H9 (cell line): ENCODE measurements around the gene PLCB1. TPM values are rescaled to one million over a fixed set of nuclear protein-coding genes. Genes with fewer than 3 reads are reported as not detected.

Source experiments
- DNase-seq: peaks from one replicate; pipeline ENCODE4 v3.0.0-alpha.2; 2017
- H2AFZ ChIP-seq: one replicate; pipeline ENCODE4 v1.6.1; 2013; ENCODE audit warnings: mild to moderate bottlenecking, low read length, control low read depth, moderate library complexity
- H2AK5ac ChIP-seq: 2 replicates; pipeline ENCODE4 v1.6.1; 2013; ENCODE audit warnings: low read length, control low read depth, mixed read lengths; ENCODE audit not compliant: insufficient read length
- H2BK120ac ChIP-seq: one replicate; pipeline ENCODE4 v1.6.1; 2013; ENCODE audit warnings: low read depth, mild to moderate bottlenecking, low read length, control low read depth, inconsistent platforms; ENCODE audit not compliant: poor library complexity, severe bottlenecking
- H2BK12ac ChIP-seq: 2 replicates; pipeline ENCODE4 v1.6.1; 2013; ENCODE audit warnings: low read length, control low read depth, mixed read lengths, low read depth; ENCODE audit not compliant: insufficient read length
- H2BK15ac ChIP-seq: 2 replicates; pipeline ENCODE4 v1.6.1; 2013; ENCODE audit warnings: low read depth, low read length, control low read depth
- H2BK20ac ChIP-seq: one replicate; pipeline ENCODE4 v1.6.1; 2013; ENCODE audit warnings: low read depth, mild to moderate bottlenecking, low read length, control low read depth, inconsistent platforms; ENCODE audit not compliant: poor library complexity, severe bottlenecking
- H2BK5ac ChIP-seq: 2 replicates; pipeline ENCODE4 v1.6.1; 2013; ENCODE audit warnings: low read length, control low read depth, mixed read lengths; ENCODE audit not compliant: insufficient read length
- H3K14ac ChIP-seq: 2 replicates; pipeline ENCODE4 v1.6.1; 2013; ENCODE audit warnings: low read length, control low read depth; ENCODE audit not compliant: insufficient read depth
- H3K18ac ChIP-seq: 2 replicates; pipeline ENCODE4 v1.6.1; 2013; ENCODE audit warnings: low read depth, mild to moderate bottlenecking, mixed read lengths, low read length, control low read depth; ENCODE audit not compliant: insufficient read length
- H3K23ac ChIP-seq: 2 replicates; pipeline ENCODE4 v1.6.1; 2013; ENCODE audit warnings: low read length, control low read depth, mixed read lengths, low read depth; ENCODE audit not compliant: insufficient read length
- H3K23me2 ChIP-seq: 2 replicates; pipeline ENCODE4 v1.6.1; 2013; ENCODE audit warnings: low read depth, mild to moderate bottlenecking, mixed read lengths, low read length, control low read depth; ENCODE audit not compliant: insufficient read length, poor library complexity, severe bottlenecking
- H3K27ac ChIP-seq: 2 replicates; pipeline ENCODE4 v1.5.1; 2013; ENCODE audit warnings: low read length, control low read depth, mixed read lengths, low read depth; ENCODE audit not compliant: insufficient read length
- H3K27me3 ChIP-seq: 2 replicates; pipeline ENCODE4 v1.6.1; 2013; ENCODE audit warnings: low read length, control low read depth, inconsistent platforms; ENCODE audit not compliant: insufficient read depth
- H3K4ac ChIP-seq: 2 replicates; pipeline ENCODE4 v1.6.1; 2013; ENCODE audit warnings: low read depth, mild to moderate bottlenecking, control low read depth, inconsistent platforms, low read length, moderate library complexity
- H3K4me1 ChIP-seq: 2 replicates; pipeline ENCODE4 v1.6.1; 2013; ENCODE audit warnings: low read length, control low read depth, inconsistent platforms; ENCODE audit not compliant: insufficient read depth
- H3K4me2 ChIP-seq: 2 replicates; pipeline ENCODE4 v1.6.1; 2013; ENCODE audit warnings: low read length, control low read depth, mixed read lengths; ENCODE audit not compliant: insufficient read length, insufficient read depth
- H3K56ac ChIP-seq: 2 replicates; pipeline ENCODE4 v1.6.1; 2013; ENCODE audit warnings: low read depth, mild to moderate bottlenecking, mixed read lengths, low read length, control low read depth; ENCODE audit not compliant: insufficient read length
- H3K79me1 ChIP-seq: 2 replicates; pipeline ENCODE4 v1.6.1; 2013; ENCODE audit warnings: low read depth, mild to moderate bottlenecking, moderate library complexity, low read length, control low read depth, inconsistent platforms; ENCODE audit not compliant: insufficient read depth, poor library complexity, severe bottlenecking
- H3K79me2 ChIP-seq: 2 replicates; pipeline ENCODE4 v1.6.1; 2013; ENCODE audit warnings: low read length, control low read depth, inconsistent platforms; ENCODE audit not compliant: insufficient read depth
- H3K9ac ChIP-seq: 2 replicates; pipeline ENCODE4 v1.6.1; 2013; ENCODE audit warnings: low read length, control low read depth, mixed read lengths; ENCODE audit not compliant: insufficient read length; ENCODE audit errors: extremely low read depth
- H3K9me3 ChIP-seq: one replicate; pipeline ENCODE4 v1.6.1; 2013; ENCODE audit warnings: low read depth, low read length, inconsistent platforms; ENCODE audit not compliant: control insufficient read depth
- H3T11ph ChIP-seq: one replicate; pipeline ENCODE4 v1.6.1; 2013; ENCODE audit warnings: mild to moderate bottlenecking, low read length, control low read depth, inconsistent platforms
- H4K20me1 ChIP-seq: one replicate; pipeline ENCODE4 v1.6.1; 2013; ENCODE audit not compliant: control insufficient read depth, insufficient read length, insufficient read depth
- H4K5ac ChIP-seq: 2 replicates; pipeline ENCODE4 v1.6.1; 2013; ENCODE audit warnings: low read depth, mild to moderate bottlenecking, mixed read lengths, low read length, control low read depth; ENCODE audit not compliant: insufficient read length
- H4K8ac ChIP-seq: replicated peaks from 2 replicates; pipeline ENCODE4 v1.6.1; 2013; ENCODE audit warnings: low read length, control low read depth, mixed read lengths, low read depth; ENCODE audit not compliant: insufficient read length
- H4K91ac ChIP-seq: 2 replicates; pipeline ENCODE4 v1.6.1; 2013; ENCODE audit warnings: low read depth, mild to moderate bottlenecking, moderate library complexity, mixed read lengths, low read length, control low read depth; ENCODE audit not compliant: insufficient read length
- H3K27ac Mint-ChIP-seq, 3 experiments: 2 replicates in 2 of 3; 3 replicates in 1 of 3; pipeline ENCODE4 v1.8.0; 2020 to 2021; ENCODE audit warnings: mixed read lengths in 3 of 3, mild to moderate bottlenecking in 1 of 3, moderate library complexity in 1 of 3
- H3K27me3 Mint-ChIP-seq: 2 replicates; pipeline ENCODE4 v1.8.0; 2021; ENCODE audit warnings: low read depth, mild to moderate bottlenecking, moderate library complexity, mixed read lengths
- H3K36me3 Mint-ChIP-seq, 3 experiments: 2 replicates in 2 of 3; 3 replicates in 1 of 3; pipeline ENCODE4 v1.8.0; 2020 to 2021; ENCODE audit warnings: low read depth in 3 of 3, mixed read lengths in 3 of 3; ENCODE audit not compliant: insufficient read depth in 1 of 3
- H3K4me1 Mint-ChIP-seq, 2 experiments: 2 replicates each; pipeline ENCODE4 v1.8.0; 2020; ENCODE audit warnings: mixed read lengths in 2 of 2
- H3K4me3 Mint-ChIP-seq, 2 experiments: 2 replicates in 1 of 2; 3 replicates in 1 of 2; pipeline ENCODE4 v1.8.0; 2020 to 2021; ENCODE audit warnings: mild to moderate bottlenecking in 2 of 2, mixed read lengths in 2 of 2, moderate library complexity in 1 of 2
- H3K9me3 Mint-ChIP-seq, 2 experiments: 2 replicates in 1 of 2; 3 replicates in 1 of 2; pipeline ENCODE4 v1.8.0; 2020; ENCODE audit warnings: mild to moderate bottlenecking in 2 of 2, mixed read lengths in 2 of 2, moderate library complexity in 1 of 2
- CTCF ChIP-seq: fragments of 200-600 bp; sonication (generic); conservative IDR thresholded peaks from 3 replicates; pipeline ENCODE4 v1.8.0; 2021; ENCODE audit warnings: antibody characterized with exemption, mild to moderate bottlenecking
- WGBS: extraction: QIAGEN DNeasy Blood & Tissue Kit; methylation state at CpG from one replicate; pipeline ENCODE4 v1.1.7; 2013; ENCODE audit warnings: missing lambda C conversion rate, low lambda C conversion rate, mixed read lengths; ENCODE audit not compliant: insufficient read length; ENCODE audit errors: extremely low coverage; 5-methylcytosine and 5-hydroxymethylcytosine counted together
- total RNA-seq: library from RNA; stranded (reverse); gene quantifications from 2 replicates; pipeline ENCODE4 v1.2.1, GENCODE V29; 2021

The PLCB1 gene
- total RNA-seq, 1 experiment from 2014 or later = 11.5 TPM

- no peaks in the 10 kb centered on the region for H3K27me3 ChIP-seq
- H2BK20ac ChIP-seq = no peak overlapping the region
- DNase-seq = no peak
- no peak overlapping the region for H2BK120ac ChIP-seq
- no peaks in the 10 kb centered on the region for H3K79me1 ChIP-seq
- no peak overlapping the region for H3K18ac ChIP-seq
- TF ChIP-seq CTCF = no peak
- Mint-ChIP-seq H3K4me3 (no peak overlapping the region), H3K27ac (no peak overlapping the region), H3K36me3 (no peaks in the 10 kb centered on the region), H3K4me1 (no peaks in the 10 kb centered on the region), H3K27me3 (no peaks in the 10 kb centered on the region), H3K9me3 (no peaks in the 10 kb centered on the region)
- H3K4me2 ChIP-seq = no peak overlapping the region
- no peak overlapping the region for H4K91ac ChIP-seq
- no peaks in the 10 kb centered on the region for H3K9me3 ChIP-seq
- no CpG with 5 or more reads among the region's 8 CpGs for WGBS
- H4K8ac ChIP-seq = no peak overlapping the region
- H3K14ac ChIP-seq = no peak overlapping the region
- no peak overlapping the region for H3T11ph ChIP-seq
- H3K27ac ChIP-seq = no peak overlapping the region
- no peak overlapping the region for H3K23ac ChIP-seq
- H2AFZ ChIP-seq = no peak overlapping the region
- no peak overlapping the region for H2AK5ac ChIP-seq
- no peak overlapping the region for H3K9ac ChIP-seq
- H3K4me1 ChIP-seq = no peaks in the 10 kb centered on the region
- no peak overlapping the region for H2BK15ac ChIP-seq
- H3K56ac ChIP-seq = no peak overlapping the region
- no peaks in the 10 kb centered on the region for H4K20me1 ChIP-seq
- H3K79me2 ChIP-seq = no peaks in the 10 kb centered on the region
- H3K4ac ChIP-seq = no peak overlapping the region
- H2BK12ac ChIP-seq = no peak overlapping the region
- H4K5ac ChIP-seq = no peak overlapping the region
- H2BK5ac ChIP-seq = no peak overlapping the region
- H3K23me2 ChIP-seq = no peaks in the 10 kb centered on the region
These were observed 529.3 kb downstream of the PLCB1 start for GRCh38 chr20:8661229-8661952.
